ENCODE data around the gene SAPCD2. TPM values are rescaled to one million over a fixed set of nuclear protein-coding genes. Genes with fewer than 3 reads are reported as not detected.

SAPCD2 gene
- total and polyA plus RNA-seq, 9 of the 15 experiments (the other 6 are each of a cell fraction or from before 2014, with no cell fraction given) = 3.4 to 91.8 (median 18.8) TPM

DNA sequence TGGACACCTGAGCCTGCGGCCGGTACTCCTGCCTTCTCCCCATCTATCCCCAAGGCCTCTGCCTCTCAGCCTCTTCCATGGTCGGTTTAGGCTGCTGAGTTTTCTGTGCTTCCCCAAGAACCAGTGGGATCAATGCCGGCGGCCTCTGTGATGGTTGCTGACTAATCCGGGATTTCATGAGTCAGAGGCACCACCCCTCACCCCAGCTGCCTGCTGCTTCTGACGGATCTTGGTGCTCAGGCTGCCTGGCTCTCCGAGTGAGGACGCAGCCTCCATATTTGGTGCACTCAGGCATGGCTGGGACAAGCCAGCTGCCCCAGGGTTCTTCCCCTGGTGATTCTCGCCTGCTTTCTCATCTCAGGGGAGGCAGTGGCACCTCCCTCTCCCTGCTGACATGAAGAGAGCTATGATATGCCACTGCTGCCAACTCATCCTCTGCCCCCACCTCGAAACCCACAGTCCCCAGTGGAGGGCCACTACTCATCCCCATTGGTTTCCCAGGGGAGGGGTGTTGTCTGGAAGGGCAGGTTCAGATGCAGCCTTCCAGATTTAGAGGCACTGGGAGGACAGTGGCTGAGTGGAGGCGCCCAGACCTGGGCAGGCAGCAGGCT is 13.1 kb upstream of the SAPCD2 start (continued):
- TF ChIP-seq CBFB (CRISPR knock-in tag; IDR thresholded peaks at IDR 0.05) = no peak
- no peak for TF ChIP-seq ZKSCAN1 (IDR thresholded peaks at IDR 0.05; ENCODE audit: low read depth, low read length)
- TF ChIP-seq COPS2 (conservative IDR thresholded peaks at IDR 0.05) = no peak
- TF ChIP-seq TRIM25 (IDR thresholded peaks at IDR 0.05; ENCODE audit: borderline replicate concordance) = no peak
- no peak for TF ChIP-seq CREBBP (IDR thresholded peaks at IDR 0.05; ENCODE audit: low read depth, low read length)
- no peak for TF ChIP-seq SLC30A9 (CRISPR knock-in tag; IDR thresholded peaks at IDR 0.05)
- no peak for TF ChIP-seq ZNF24 (IDR thresholded peaks at IDR 0.05)
- TF ChIP-seq ZBTB2 (IDR thresholded peaks at IDR 0.05) = 0 out of 2 replicates have a peak, but pooled peaks have one; percentile 34
- no peak for TF ChIP-seq EWSR1 (IDR thresholded peaks at IDR 0.05; ENCODE audit: borderline replicate concordance, low read depth, partially characterized antibody)
- no peak for TF ChIP-seq PATZ1 (CRISPR knock-in tag; IDR thresholded peaks at IDR 0.05; ENCODE audit: borderline replicate concordance)
- TF ChIP-seq LEF1 (IDR thresholded peaks at IDR 0.05) = 0 out of 2 replicates have a peak, but pooled peaks have one; percentile 31
- TF ChIP-seq, protein P1, sequence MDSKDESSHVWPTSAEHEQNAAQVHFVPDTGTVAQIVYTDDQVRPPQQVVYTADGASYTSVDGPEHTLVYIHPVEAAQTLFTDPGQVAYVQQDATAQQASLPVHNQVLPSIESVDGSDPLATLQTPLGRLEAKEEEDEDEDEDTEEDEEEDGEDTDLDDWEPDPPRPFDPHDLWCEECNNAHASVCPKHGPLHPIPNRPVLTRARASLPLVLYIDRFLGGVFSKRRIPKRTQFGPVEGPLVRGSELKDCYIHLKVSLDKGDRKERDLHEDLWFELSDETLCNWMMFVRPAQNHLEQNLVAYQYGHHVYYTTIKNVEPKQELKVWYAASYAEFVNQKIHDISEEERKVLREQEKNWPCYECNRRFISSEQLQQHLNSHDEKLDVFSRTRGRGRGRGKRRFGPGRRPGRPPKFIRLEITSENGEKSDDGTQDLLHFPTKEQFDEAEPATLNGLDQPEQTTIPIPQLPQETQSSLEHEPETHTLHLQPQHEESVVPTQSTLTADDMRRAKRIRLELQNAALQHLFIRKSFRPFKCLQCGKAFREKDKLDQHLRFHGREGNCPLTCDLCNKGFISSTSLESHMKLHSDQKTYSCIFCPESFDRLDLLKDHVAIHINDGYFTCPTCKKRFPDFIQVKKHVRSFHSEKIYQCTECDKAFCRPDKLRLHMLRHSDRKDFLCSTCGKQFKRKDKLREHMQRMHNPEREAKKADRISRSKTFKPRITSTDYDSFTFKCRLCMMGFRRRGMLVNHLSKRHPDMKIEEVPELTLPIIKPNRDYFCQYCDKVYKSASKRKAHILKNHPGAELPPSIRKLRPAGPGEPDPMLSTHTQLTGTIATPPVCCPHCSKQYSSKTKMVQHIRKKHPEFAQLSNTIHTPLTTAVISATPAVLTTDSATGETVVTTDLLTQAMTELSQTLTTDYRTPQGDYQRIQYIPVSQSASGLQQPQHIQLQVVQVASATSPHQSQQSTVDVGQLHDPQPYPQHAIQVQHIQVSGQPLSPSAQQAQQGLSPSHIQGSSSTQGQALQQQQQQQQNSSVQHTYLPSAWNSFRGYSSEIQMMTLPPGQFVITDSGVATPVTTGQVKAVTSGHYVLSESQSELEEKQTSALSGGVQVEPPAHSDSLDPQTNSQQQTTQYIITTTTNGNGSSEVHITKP (IDR thresholded peaks at IDR 0.05; ENCODE audit: partially characterized antibody) = no peak
- TF ChIP-seq CREB3 (tag; conservative IDR thresholded peaks at IDR 0.05; ENCODE audit: low read depth) = no peak
- peak; percentile 39; the same call in 1 of the 2 replicates for TF ChIP-seq POLR2G (IDR thresholded peaks at IDR 0.05; ENCODE audit: low read depth, low read length)
- no peak for TF ChIP-seq ZEB2 (IDR thresholded peaks at IDR 0.05)
- TF ChIP-seq, protein P2, sequence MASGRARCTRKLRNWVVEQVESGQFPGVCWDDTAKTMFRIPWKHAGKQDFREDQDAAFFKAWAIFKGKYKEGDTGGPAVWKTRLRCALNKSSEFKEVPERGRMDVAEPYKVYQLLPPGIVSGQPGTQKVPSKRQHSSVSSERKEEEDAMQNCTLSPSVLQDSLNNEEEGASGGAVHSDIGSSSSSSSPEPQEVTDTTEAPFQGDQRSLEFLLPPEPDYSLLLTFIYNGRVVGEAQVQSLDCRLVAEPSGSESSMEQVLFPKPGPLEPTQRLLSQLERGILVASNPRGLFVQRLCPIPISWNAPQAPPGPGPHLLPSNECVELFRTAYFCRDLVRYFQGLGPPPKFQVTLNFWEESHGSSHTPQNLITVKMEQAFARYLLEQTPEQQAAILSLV (tag; IDR thresholded peaks at IDR 0.05) = no peak
- TF ChIP-seq ETV1 (tag; conservative IDR thresholded peaks at IDR 0.05; ENCODE audit: low read depth) = no peak

Data from K562 (cell line).